Testis (tissue), 2 donors: ENCODE measurements around the gene STARD13.

Source experiments
- CTCF ChIP-seq, 3 experiments: fragments of 450-650 bp in 2 of 3; fragments of 200-600 bp in 1 of 3; sonication (generic) in 1 of 3; IDR thresholded peaks; one replicate each; pipeline ENCODE4 v1.5.1; 2016 to 2019; ENCODE audit warnings: antibody characterized with exemption in 3 of 3, mild to moderate bottlenecking in 2 of 3, moderate library complexity in 1 of 3
- POLR2A ChIP-seq: fragments of 450-650 bp; IDR thresholded peaks from one replicate; pipeline ENCODE4 v1.6.1; 2017; ENCODE audit warnings: antibody characterized with exemption, mild to moderate bottlenecking, moderate library complexity

- TF ChIP-seq CTCF (IDR thresholded peaks at IDR 0.05): no peak
- TF ChIP-seq POLR2A: no peak
Measured at GRCh38 chr13:33218426-33218825, 67.1 kb downstream of the STARD13 start.
